ENCODE data around the gene GFRA1.

The GFRA1 gene

GRCh38 chr10:116143673-116144222 is 129.3 kb downstream of the GFRA1 start:
- H3K27ac ChIP-seq (ENCODE audit: extremely low read depth, low read depth, low read length), result no peak overlapping the region
- no peaks in the 10 kb centered on the region for H3K36me3 ChIP-seq (ENCODE audit: control insufficient read depth in 2 of 2, insufficient read depth in 1 of 2, low read length in 2 of 2)
- no peak for TF ChIP-seq ZNF121 (tag by site-specific recombination; IDR thresholded peaks at IDR 0.05)
- H3K4me1 ChIP-seq (ENCODE audit: control insufficient read depth, insufficient read depth, low read length), result no peaks in the 10 kb centered on the region
- H3K9me3 ChIP-seq (ENCODE audit: control insufficient read depth, insufficient read depth, low read depth, low read length), result no peaks in the 10 kb centered on the region
- CTCF ChIA-PET, result no interaction called here
- no peak overlapping the region for H3K4me3 ChIP-seq (ENCODE audit: low read depth, low read length)
- POLR2A ChIA-PET, result no interaction called here

GRCh38 chr10:116141855-116142254 is 131.2 kb downstream of the GFRA1 start:
- no peaks in the 10 kb centered on the region for H3K4me1 ChIP-seq (ENCODE audit: control insufficient read depth, insufficient read depth, low read length)
- ChIA-PET CTCF (no interaction called here), POLR2A (no interaction called here)
- no peaks in the 10 kb centered on the region for H3K9me3 ChIP-seq (ENCODE audit: control insufficient read depth, insufficient read depth, low read depth, low read length)
- no peak overlapping the region for H3K27ac ChIP-seq (ENCODE audit: extremely low read depth, low read depth, low read length)
- no peaks in the 10 kb centered on the region for H3K36me3 ChIP-seq (ENCODE audit: control insufficient read depth in 2 of 2, insufficient read depth in 1 of 2, low read length in 2 of 2)
- no peak overlapping the region for H3K4me3 ChIP-seq (ENCODE audit: low read depth, low read length)
- TF ChIP-seq, protein P1, sequence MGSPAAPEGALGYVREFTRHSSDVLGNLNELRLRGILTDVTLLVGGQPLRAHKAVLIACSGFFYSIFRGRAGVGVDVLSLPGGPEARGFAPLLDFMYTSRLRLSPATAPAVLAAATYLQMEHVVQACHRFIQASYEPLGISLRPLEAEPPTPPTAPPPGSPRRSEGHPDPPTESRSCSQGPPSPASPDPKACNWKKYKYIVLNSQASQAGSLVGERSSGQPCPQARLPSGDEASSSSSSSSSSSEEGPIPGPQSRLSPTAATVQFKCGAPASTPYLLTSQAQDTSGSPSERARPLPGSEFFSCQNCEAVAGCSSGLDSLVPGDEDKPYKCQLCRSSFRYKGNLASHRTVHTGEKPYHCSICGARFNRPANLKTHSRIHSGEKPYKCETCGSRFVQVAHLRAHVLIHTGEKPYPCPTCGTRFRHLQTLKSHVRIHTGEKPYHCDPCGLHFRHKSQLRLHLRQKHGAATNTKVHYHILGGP (tag by site-specific recombination; IDR thresholded peaks at IDR 0.05), result no peak
- no peak for TF ChIP-seq ZNF19 (tag by site-specific recombination; IDR thresholded peaks at IDR 0.05; ENCODE audit: low read depth)
- no peak for TF ChIP-seq ZNF830 (tag by site-specific recombination; IDR thresholded peaks at IDR 0.05; ENCODE audit: low read depth)
- TF ChIP-seq RBAK (tag by site-specific recombination; IDR thresholded peaks at IDR 0.05), result no peak
- TF ChIP-seq, protein P2, sequence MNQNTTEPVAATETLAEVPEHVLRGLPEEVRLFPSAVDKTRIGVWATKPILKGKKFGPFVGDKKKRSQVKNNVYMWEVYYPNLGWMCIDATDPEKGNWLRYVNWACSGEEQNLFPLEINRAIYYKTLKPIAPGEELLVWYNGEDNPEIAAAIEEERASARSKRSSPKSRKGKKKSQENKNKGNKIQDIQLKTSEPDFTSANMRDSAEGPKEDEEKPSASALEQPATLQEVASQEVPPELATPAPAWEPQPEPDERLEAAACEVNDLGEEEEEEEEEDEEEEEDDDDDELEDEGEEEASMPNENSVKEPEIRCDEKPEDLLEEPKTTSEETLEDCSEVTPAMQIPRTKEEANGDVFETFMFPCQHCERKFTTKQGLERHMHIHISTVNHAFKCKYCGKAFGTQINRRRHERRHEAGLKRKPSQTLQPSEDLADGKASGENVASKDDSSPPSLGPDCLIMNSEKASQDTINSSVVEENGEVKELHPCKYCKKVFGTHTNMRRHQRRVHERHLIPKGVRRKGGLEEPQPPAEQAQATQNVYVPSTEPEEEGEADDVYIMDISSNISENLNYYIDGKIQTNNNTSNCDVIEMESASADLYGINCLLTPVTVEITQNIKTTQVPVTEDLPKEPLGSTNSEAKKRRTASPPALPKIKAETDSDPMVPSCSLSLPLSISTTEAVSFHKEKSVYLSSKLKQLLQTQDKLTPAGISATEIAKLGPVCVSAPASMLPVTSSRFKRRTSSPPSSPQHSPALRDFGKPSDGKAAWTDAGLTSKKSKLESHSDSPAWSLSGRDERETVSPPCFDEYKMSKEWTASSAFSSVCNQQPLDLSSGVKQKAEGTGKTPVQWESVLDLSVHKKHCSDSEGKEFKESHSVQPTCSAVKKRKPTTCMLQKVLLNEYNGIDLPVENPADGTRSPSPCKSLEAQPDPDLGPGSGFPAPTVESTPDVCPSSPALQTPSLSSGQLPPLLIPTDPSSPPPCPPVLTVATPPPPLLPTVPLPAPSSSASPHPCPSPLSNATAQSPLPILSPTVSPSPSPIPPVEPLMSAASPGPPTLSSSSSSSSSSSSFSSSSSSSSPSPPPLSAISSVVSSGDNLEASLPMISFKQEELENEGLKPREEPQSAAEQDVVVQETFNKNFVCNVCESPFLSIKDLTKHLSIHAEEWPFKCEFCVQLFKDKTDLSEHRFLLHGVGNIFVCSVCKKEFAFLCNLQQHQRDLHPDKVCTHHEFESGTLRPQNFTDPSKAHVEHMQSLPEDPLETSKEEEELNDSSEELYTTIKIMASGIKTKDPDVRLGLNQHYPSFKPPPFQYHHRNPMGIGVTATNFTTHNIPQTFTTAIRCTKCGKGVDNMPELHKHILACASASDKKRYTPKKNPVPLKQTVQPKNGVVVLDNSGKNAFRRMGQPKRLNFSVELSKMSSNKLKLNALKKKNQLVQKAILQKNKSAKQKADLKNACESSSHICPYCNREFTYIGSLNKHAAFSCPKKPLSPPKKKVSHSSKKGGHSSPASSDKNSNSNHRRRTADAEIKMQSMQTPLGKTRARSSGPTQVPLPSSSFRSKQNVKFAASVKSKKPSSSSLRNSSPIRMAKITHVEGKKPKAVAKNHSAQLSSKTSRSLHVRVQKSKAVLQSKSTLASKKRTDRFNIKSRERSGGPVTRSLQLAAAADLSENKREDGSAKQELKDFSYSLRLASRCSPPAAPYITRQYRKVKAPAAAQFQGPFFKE (tag by site-specific recombination; IDR thresholded peaks at IDR 0.05; ENCODE audit: borderline replicate concordance), result no peak
- no peak for TF ChIP-seq ZNF311 (tag by site-specific recombination; IDR thresholded peaks at IDR 0.05; ENCODE audit: borderline replicate concordance)
- TF ChIP-seq IKZF3 (tag by site-specific recombination; IDR thresholded peaks at IDR 0.05), result no peak
- no peak for TF ChIP-seq ZNF660 (tag by site-specific recombination; IDR thresholded peaks at IDR 0.05)
- TF ChIP-seq ZNF248 (tag by site-specific recombination; IDR thresholded peaks at IDR 0.05), result no peak
- TF ChIP-seq TSHZ1 (tag by site-specific recombination; IDR thresholded peaks at IDR 0.05; ENCODE audit: borderline replicate concordance), result no peak
- TF ChIP-seq ZNF596 (tag by site-specific recombination; IDR thresholded peaks at IDR 0.05), result no peak
- TF ChIP-seq, protein P3, sequence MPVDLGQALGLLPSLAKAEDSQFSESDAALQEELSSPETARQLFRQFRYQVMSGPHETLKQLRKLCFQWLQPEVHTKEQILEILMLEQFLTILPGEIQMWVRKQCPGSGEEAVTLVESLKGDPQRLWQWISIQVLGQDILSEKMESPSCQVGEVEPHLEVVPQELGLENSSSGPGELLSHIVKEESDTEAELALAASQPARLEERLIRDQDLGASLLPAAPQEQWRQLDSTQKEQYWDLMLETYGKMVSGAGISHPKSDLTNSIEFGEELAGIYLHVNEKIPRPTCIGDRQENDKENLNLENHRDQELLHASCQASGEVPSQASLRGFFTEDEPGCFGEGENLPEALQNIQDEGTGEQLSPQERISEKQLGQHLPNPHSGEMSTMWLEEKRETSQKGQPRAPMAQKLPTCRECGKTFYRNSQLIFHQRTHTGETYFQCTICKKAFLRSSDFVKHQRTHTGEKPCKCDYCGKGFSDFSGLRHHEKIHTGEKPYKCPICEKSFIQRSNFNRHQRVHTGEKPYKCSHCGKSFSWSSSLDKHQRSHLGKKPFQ (tag by site-specific recombination; IDR thresholded peaks at IDR 0.05), result no peak
- TF ChIP-seq HOXC10 (CRISPR knock-in tag; IDR thresholded peaks at IDR 0.05), result no peak
- no peak for TF ChIP-seq ZNF416 (tag by site-specific recombination; IDR thresholded peaks at IDR 0.05)
- TF ChIP-seq, protein P4, sequence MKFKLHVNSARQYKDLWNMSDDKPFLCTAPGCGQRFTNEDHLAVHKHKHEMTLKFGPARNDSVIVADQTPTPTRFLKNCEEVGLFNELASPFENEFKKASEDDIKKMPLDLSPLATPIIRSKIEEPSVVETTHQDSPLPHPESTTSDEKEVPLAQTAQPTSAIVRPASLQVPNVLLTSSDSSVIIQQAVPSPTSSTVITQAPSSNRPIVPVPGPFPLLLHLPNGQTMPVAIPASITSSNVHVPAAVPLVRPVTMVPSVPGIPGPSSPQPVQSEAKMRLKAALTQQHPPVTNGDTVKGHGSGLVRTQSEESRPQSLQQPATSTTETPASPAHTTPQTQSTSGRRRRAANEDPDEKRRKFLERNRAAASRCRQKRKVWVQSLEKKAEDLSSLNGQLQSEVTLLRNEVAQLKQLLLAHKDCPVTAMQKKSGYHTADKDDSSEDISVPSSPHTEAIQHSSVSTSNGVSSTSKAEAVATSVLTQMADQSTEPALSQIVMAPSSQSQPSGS (tag by site-specific recombination; IDR thresholded peaks at IDR 0.05; ENCODE audit: low read depth), result no peak
- TF ChIP-seq ZNF169 (tag by site-specific recombination; IDR thresholded peaks at IDR 0.05), result no peak
- no peak for TF ChIP-seq ZBTB44 (tag by site-specific recombination; IDR thresholded peaks at IDR 0.05)
- no peak for TF ChIP-seq ZNF664 (tag by site-specific recombination; IDR thresholded peaks at IDR 0.05)

Data from HEK293 (cell line).